Uterus (tissue), 4 donors: Measurements from ENCODE around the gene LINC01488. TPM values are rescaled to one million over a fixed set of nuclear protein-coding genes. Genes with fewer than 3 reads are reported as not detected.

Source experiments
- DNase-seq, 2 donors: peaks; one replicate each; pipeline ENCODE4 v3.0.0-alpha.2; 2019 to 2020
- H3K27ac ChIP-seq, 2 donors: fragments of 200-600 bp; sonication (generic); 1 replicate in 1 of 2; 2 replicates in 1 of 2; pipeline ENCODE4 v1.5.1; 2016 to 2018
- H3K27me3 ChIP-seq, 2 donors: fragments of 200-600 bp; sonication (generic); one replicate each; pipeline ENCODE4 v1.5.1; 2018 to 2019; ENCODE audit warnings: control low read depth in 1 of 2
- H3K36me3 ChIP-seq, 2 donors: fragments of 200-600 bp; sonication (generic); one replicate each; pipeline ENCODE4 v1.5.1; 2019; ENCODE audit warnings: control low read depth in 1 of 2
- H3K4me1 ChIP-seq, 2 donors: fragments of 200-600 bp; sonication (generic); one replicate each; pipeline ENCODE4 v1.5.1; 2018 to 2019; ENCODE audit warnings: control low read depth in 1 of 2
- H3K4me3 ChIP-seq, 2 donors: fragments of 200-600 bp; sonication (generic); 1 replicate in 1 of 2; 2 replicates in 1 of 2; pipeline ENCODE4 v1.5.1; 2018 to 2019; ENCODE audit warnings: mild to moderate bottlenecking in 1 of 2
- H3K9me3 ChIP-seq, 2 donors: fragments of 200-600 bp; sonication (generic); one replicate each; pipeline ENCODE4 v1.5.1; 2019; ENCODE audit warnings: control low read depth in 1 of 2
- CTCF ChIP-seq, 4 experiments: fragments of 200-600 bp in 2 of 4; fragments of 450-650 bp in 2 of 4; sonication (generic) in 2 of 4; IDR thresholded peaks; one replicate each; pipeline ENCODE4 v1.5.1; 2016 to 2019; ENCODE audit warnings: antibody characterized with exemption in 4 of 4, mild to moderate bottlenecking in 2 of 4, moderate library complexity in 1 of 4
- POLR2A ChIP-seq, 2 donors: fragments of 450-650 bp; IDR thresholded peaks; one replicate each; pipeline ENCODE4 v1.6.1; 2016; ENCODE audit warnings: antibody characterized with exemption in 2 of 2, mild to moderate bottlenecking in 1 of 2, moderate library complexity in 1 of 2
- intact Hi-C: fragments of 100-400 bp; cut with DNase I; formaldehyde crosslinking; loops from one replicate; pipeline ENCODE4 v1.15.1; 2023; ENCODE audit warnings: low total_unique reads
- total RNA-seq, 4 donors: library from RNA; depleted of rRNA in 3 of 4; stranded (reverse); fragments of >200 nt in 3 of 4; gene quantifications; one replicate each; pipeline versions ENCODE4 v1.1.0 to v1.2.4, GENCODE V29; 2014 to 2023
- donor health status: DM: yes; HTN: yes; CAD: no.

Gene LINC01488
- total RNA-seq, 4 donors from 2014 or later: not detected

- Histone ChIP-seq H3K36me3 (no peaks in the 10 kb centered on the region), H3K27ac (no peak overlapping the region), H3K9me3 (no peaks in the 10 kb centered on the region), H3K27me3 (no peaks in the 10 kb centered on the region), H3K4me1 (no peaks in the 10 kb centered on the region), H3K4me3 (no peak overlapping the region)
- DNase-seq: no peak
- intact Hi-C loops: no loop called here
- TF ChIP-seq CTCF (IDR thresholded peaks at IDR 0.05) (no peak), POLR2A (IDR thresholded peaks at IDR 0.05) (no peak)
Measured at GRCh38 chr11:69483691-69484426, 2.4 kb downstream of the LINC01488 start.

- Histone ChIP-seq H3K4me3 (no peak overlapping the region), H3K27me3 (no peaks in the 10 kb centered on the region), H3K27ac (no peak overlapping the region), H3K4me1 (no peaks in the 10 kb centered on the region), H3K9me3 (no peaks in the 10 kb centered on the region), H3K36me3 (no peaks in the 10 kb centered on the region)
- intact Hi-C loops: no loop called here
- TF ChIP-seq POLR2A (IDR thresholded peaks at IDR 0.05) (no peak), CTCF (IDR thresholded peaks at IDR 0.05) (no peak)
- DNase-seq: no peak
Measured at GRCh38 chr11:69484427-69485259, 3.2 kb downstream of the LINC01488 start.

- intact Hi-C loops: no loop called here
Measured at GRCh38 chr11:69485337-69486041, 4.0 kb downstream of the LINC01488 start.

GRCh38 chr11:69486056-69486772 lies 4.8 kb downstream of the LINC01488 start:
- intact Hi-C loops: no loop called here

More at GRCh38 chr11:69485337-69486041, 4.0 kb downstream of the LINC01488 start:
- Histone ChIP-seq H3K4me3 (no peak overlapping the region), H3K4me1 (no peaks in the 10 kb centered on the region), H3K9me3 (no peaks in the 10 kb centered on the region), H3K27me3 (no peaks in the 10 kb centered on the region), H3K27ac (no peak overlapping the region), H3K36me3 (no peaks in the 10 kb centered on the region)
- TF ChIP-seq CTCF (IDR thresholded peaks at IDR 0.05): no peak
- no peak for TF ChIP-seq POLR2A (IDR thresholded peaks at IDR 0.05)
- DNase-seq: no peak

More at GRCh38 chr11:69486056-69486772, 4.8 kb downstream of the LINC01488 start:
- Histone ChIP-seq H3K4me1 (no peaks in the 10 kb centered on the region), H3K9me3 (no peaks in the 10 kb centered on the region), H3K27me3 (no peaks in the 10 kb centered on the region), H3K36me3 (no peaks in the 10 kb centered on the region), H3K4me3 (no peak overlapping the region), H3K27ac (peak overlapping the region; percentile 18 to 20)
- TF ChIP-seq CTCF (IDR thresholded peaks at IDR 0.05): no peak
- TF ChIP-seq POLR2A (IDR thresholded peaks at IDR 0.05): no peak
- DNase-seq: no peak
